EH (cell line): ENCODE results near the gene PLSCR4.
"Not testable (repeated sequence)": the region's sequence is repeated elsewhere in the genome, so short reads cannot be mapped to it uniquely, and the experiment has no call there.

Source experiments
- DNase-seq: peaks from one replicate; pipeline ENCODE4 v3.0.0-alpha.2; 2015; ENCODE audit warnings: low read depth

Gene PLSCR4

GRCh38 chr3:146247911-146248310 is 3.0 kb downstream of the PLSCR4 start:
- no peak for DNase-seq

- no peak for DNase-seq
These were observed 4.4 kb downstream of the PLSCR4 start for GRCh38 chr3:146246526-146246925.

GRCh38 chr3:146243559-146243958 is 7.3 kb downstream of the PLSCR4 start:
- DNase-seq: no peak

- peak; percentile 14 for DNase-seq
These were observed 9.2 kb downstream of the PLSCR4 start for GRCh38 chr3:146241523-146242240.

GRCh38 chr3:146233487-146233886 is 17.4 kb downstream of the PLSCR4 start:
- no peak for DNase-seq

- DNase-seq: no peak
These were observed 23.4 kb downstream of the PLSCR4 start for GRCh38 chr3:146227486-146227885.

GRCh38 chr3:146226881-146227280 is 24.0 kb downstream of the PLSCR4 start:
- DNase-seq: no peak

GRCh38 chr3:146225458-146225857 is 25.4 kb downstream of the PLSCR4 start:
- DNase-seq: not testable (repeated sequence)

GRCh38 chr3:146223401-146224373 is 27.2 kb downstream of the PLSCR4 start:
- DNase-seq: no peak

GRCh38 chr3:146222204-146223046 is 28.5 kb downstream of the PLSCR4 start:
- DNase-seq: peak; percentile 60

GRCh38 chr3:146221276-146221675 is 29.6 kb downstream of the PLSCR4 start:
- DNase-seq: no peak

- DNase-seq: peak; percentile 50
These were observed 31.7 kb downstream of the PLSCR4 start for GRCh38 chr3:146218880-146219866.

GRCh38 chr3:146217324-146217723 is 33.6 kb downstream of the PLSCR4 start:
- peak; percentile 55 for DNase-seq

- DNase-seq: no peak
These were observed 36.4 kb downstream of the PLSCR4 start for GRCh38 chr3:146214493-146214892.

GRCh38 chr3:146209371-146209770 is 41.5 kb downstream of the PLSCR4 start:
- no peak for DNase-seq

- no peak for DNase-seq
These were observed 47.1 kb downstream of the PLSCR4 start for GRCh38 chr3:146203776-146204175.

GRCh38 chr3:146200461-146201220 is 50.3 kb downstream of the PLSCR4 start:
- peak; percentile 45 for DNase-seq

- no peak for DNase-seq
These were observed 51.1 kb downstream of the PLSCR4 start for GRCh38 chr3:146199762-146200161.

GRCh38 chr3:146196789-146197188 is 54.1 kb downstream of the PLSCR4 start:
- DNase-seq: no peak

GRCh38 chr3:146195605-146196004 is 55.3 kb downstream of the PLSCR4 start:
- no peak for DNase-seq
